ENCODE results near the gene CISD1. TPM values are rescaled to one million over a fixed set of nuclear protein-coding genes. Genes with fewer than 3 reads are reported as not detected.
A peak's percentile ranks its signal among the peaks of the same experiment; 100 is the strongest.

Gene CISD1
- total RNA-seq, 3 donors from 2014 or later: 40.5 to 50.4 (median 48.4) TPM

DNA sequence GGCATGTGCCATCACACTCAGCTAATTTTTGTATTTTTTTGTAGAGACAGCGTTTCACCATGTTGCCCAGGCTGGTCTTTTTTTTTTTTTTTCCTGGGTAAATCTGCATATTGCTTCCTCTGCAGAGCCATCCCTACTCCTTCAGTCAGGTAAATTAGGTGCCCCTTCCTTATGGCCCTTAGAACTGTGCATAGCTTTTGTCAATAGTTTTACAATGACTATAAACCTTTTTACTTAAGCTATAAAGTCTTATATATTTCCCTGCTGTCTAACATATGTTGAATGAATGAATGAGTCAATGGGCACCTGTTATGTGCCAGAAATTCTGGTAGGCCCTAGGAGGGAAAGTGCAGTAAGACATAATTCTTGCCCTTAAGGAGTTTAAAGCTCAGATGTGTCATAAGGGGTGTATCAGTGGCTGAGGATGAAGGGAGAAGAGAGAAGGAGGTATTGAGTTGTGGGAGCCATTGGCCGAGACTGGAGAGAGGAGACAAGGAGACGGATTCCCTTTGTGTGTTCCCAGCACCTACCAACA, 35.2 kb downstream of the CISD1 start:
- TF ChIP-seq, protein P1, sequence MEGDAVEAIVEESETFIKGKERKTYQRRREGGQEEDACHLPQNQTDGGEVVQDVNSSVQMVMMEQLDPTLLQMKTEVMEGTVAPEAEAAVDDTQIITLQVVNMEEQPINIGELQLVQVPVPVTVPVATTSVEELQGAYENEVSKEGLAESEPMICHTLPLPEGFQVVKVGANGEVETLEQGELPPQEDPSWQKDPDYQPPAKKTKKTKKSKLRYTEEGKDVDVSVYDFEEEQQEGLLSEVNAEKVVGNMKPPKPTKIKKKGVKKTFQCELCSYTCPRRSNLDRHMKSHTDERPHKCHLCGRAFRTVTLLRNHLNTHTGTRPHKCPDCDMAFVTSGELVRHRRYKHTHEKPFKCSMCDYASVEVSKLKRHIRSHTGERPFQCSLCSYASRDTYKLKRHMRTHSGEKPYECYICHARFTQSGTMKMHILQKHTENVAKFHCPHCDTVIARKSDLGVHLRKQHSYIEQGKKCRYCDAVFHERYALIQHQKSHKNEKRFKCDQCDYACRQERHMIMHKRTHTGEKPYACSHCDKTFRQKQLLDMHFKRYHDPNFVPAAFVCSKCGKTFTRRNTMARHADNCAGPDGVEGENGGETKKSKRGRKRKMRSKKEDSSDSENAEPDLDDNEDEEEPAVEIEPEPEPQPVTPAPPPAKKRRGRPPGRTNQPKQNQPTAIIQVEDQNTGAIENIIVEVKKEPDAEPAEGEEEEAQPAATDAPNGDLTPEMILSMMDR (IDR thresholded peaks at IDR 0.05): no peak
- peak; percentile 91 for ATAC-seq
- no peaks in the 10 kb centered on the region for H3K36me3 ChIP-seq (ENCODE audit: low read depth)
- no peaks in the 10 kb centered on the region for H3K9me3 ChIP-seq
- peaks cover 3% of the 10 kb centered on the region for H3K4me1 ChIP-seq (ENCODE audit: low read depth)
- no peak overlapping the region for H3K4me3 ChIP-seq
- intact Hi-C loops (cut with DNase I, micrococcal nuclease): loop anchor here in 1 of 2 donors (10.0 kb wide), 1 partner anchor 81 kb away; the partner anchor contains the start of gene TFAM
- no peak for DNase-seq

DNA sequence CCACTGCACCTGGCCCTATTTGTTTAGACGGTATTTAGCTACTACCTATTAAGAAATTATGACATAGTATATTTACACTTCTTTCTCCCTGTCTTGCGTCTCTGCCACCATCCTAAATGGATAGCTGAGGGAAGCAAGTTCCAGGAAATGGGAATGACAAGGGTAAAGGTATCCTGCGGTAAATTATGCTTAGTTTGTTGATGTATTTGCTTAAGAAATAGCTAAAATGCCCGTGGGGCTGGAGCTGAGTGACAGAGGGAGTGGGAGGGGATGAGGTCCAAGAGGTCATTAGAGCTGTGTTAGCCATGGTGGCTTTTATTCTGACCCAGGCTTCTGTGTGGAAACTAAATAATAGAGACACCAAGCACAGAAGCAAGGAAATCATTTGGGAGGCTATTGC, 36.9 kb downstream of the CISD1 start:
- intact Hi-C loops (cut with DNase I, micrococcal nuclease): loop anchor here in 1 of 2 donors (10.0 kb wide), 1 partner anchor 79 kb away; the partner anchor contains the start of gene TFAM
- Histone ChIP-seq H3K4me3 (no peak overlapping the region), H3K4me1 (ENCODE audit: low read depth) (peaks cover 3% of the 10 kb centered on the region), H3K9me3 (no peaks in the 10 kb centered on the region), H3K36me3 (ENCODE audit: low read depth) (no peaks in the 10 kb centered on the region)
- DNase-seq: no peak
- TF ChIP-seq, protein P1 (IDR thresholded peaks at IDR 0.05): no peak
- ATAC-seq: peak; percentile 15

DNA sequence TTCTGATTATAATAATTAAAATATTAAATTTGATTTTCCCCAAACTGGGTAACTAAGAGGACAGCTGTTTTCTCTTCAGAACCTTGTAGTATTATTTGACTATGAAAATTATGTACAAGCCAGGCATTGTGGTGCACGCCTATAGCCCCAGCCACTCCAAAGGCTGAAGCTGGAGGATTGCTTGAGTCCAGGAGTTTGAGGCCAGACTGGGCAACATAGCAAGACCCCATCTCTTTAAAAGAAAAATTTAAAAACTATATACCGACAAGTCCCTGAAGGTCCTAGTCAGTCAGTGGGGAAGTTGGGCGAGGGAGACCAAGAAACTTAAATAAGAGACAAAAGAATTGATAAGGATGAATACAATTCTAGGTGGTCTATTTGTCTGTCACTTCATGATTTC, 38.7 kb downstream of the CISD1 start:
- TF ChIP-seq, protein P1 (IDR thresholded peaks at IDR 0.05): no peak

DNA sequence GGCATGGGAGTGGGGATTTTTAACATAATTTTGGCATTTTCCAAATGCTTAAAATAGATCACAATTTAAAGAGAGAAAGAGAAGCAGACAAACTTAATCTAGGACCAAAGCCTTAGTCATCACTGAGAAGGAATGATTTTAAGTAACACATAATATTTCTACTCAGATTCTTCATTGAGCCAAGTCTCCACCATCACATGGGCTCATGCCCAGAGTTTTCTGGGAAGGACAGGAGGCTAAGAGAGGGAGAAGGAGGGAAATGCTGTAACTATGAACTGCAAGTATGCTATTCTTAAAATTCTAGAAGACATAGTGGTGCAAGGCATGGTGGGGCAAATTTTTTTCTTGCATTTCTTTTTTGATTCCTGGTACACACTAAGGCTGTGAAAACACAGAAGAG, 42.1 kb downstream of the CISD1 start:
- no peaks in the 10 kb centered on the region for H3K36me3 ChIP-seq (ENCODE audit: low read depth)
- H3K4me3 ChIP-seq: no peak overlapping the region
- ATAC-seq: no peak
- no peak for DNase-seq
- TF ChIP-seq, protein P1 (IDR thresholded peaks at IDR 0.05): no peak
- peaks cover 3% of the 10 kb centered on the region for H3K4me1 ChIP-seq (ENCODE audit: low read depth)
- no peaks in the 10 kb centered on the region for H3K9me3 ChIP-seq
- intact Hi-C loops (cut with DNase I, micrococcal nuclease): no loop called here

More for the DNA sequence above, 38.7 kb downstream of the CISD1 start:
- Histone ChIP-seq H3K4me3 (no peak overlapping the region), H3K4me1 (ENCODE audit: low read depth) (peaks cover 3% of the 10 kb centered on the region), H3K36me3 (ENCODE audit: low read depth) (no peaks in the 10 kb centered on the region), H3K9me3 (no peaks in the 10 kb centered on the region)
- ATAC-seq (no peak), DNase-seq (no peak)
- intact Hi-C loops (cut with DNase I, micrococcal nuclease): loop anchor here in 1 of 2 donors (10.0 kb wide), 1 partner anchor 77 kb away; the partner anchor contains the start of gene TFAM

DNA sequence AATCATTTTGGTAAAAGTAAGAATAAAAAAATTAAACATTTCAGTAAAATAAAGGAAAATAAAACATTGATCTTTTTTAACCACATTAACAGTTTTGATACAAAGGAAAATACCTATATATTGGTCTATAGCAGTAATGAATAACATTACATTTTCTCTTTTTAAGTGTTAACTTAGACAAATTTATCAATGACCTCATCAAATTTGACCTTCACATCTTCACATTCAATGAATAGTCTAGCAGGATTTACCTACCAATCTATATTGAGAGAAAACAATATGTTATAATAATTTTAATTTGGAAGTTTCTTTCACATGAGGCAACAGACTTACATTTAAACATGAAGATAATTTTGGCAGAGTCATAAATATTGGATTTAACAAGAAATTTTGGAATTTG, 47.9 kb downstream of the CISD1 start:
- intact Hi-C loops (cut with DNase I, micrococcal nuclease): no loop called here
- no peaks in the 10 kb centered on the region for H3K4me1 ChIP-seq (ENCODE audit: low read depth)
- TF ChIP-seq, protein P1 (IDR thresholded peaks at IDR 0.05): no peak
- no peak for DNase-seq
- H3K36me3 ChIP-seq (ENCODE audit: low read depth): no peaks in the 10 kb centered on the region
- no peak for ATAC-seq
- no peak overlapping the region for H3K4me3 ChIP-seq
- H3K9me3 ChIP-seq: no peaks in the 10 kb centered on the region

Data from mucosa of descending colon (tissue), 3 donors.